ENCODE results near the gene RBBP5.

RBBP5 gene

GRCh38 chr1:205049479-205049878 lies 72.3 kb downstream of the RBBP5 start:
- no peak for TF ChIP-seq CTCF (conservative IDR thresholded peaks at IDR 0.05; ENCODE audit: control insufficient read depth, insufficient read depth, low read depth, low read length)

GRCh38 chr1:205048382-205048781 lies 73.4 kb downstream of the RBBP5 start:
- TF ChIP-seq CTCF (conservative IDR thresholded peaks at IDR 0.05; ENCODE audit: control insufficient read depth, insufficient read depth, low read depth, low read length): no peak
- no peak overlapping the region for H3K4me3 ChIP-seq (ENCODE audit: control insufficient read depth, low read depth, low read length)
- no peak for DNase-seq (ENCODE audit: low read depth)

More at GRCh38 chr1:205049479-205049878, 72.3 kb downstream of the RBBP5 start:
- H3K4me3 ChIP-seq (ENCODE audit: control insufficient read depth, low read depth, low read length): no peak overlapping the region
- no peak for DNase-seq (ENCODE audit: low read depth)

GRCh38 chr1:205047764-205048231 lies 74.0 kb downstream of the RBBP5 start:
- H3K4me3 ChIP-seq (ENCODE audit: control insufficient read depth, low read depth, low read length): no peak overlapping the region
- no peak for TF ChIP-seq CTCF (conservative IDR thresholded peaks at IDR 0.05; ENCODE audit: control insufficient read depth, insufficient read depth, low read depth, low read length)
- DNase-seq (ENCODE audit: low read depth): no peak

GRCh38 chr1:205046870-205047269 lies 74.9 kb downstream of the RBBP5 start:
- no peak overlapping the region for H3K4me3 ChIP-seq (ENCODE audit: control insufficient read depth, low read depth, low read length)
- no peak for DNase-seq (ENCODE audit: low read depth)
- no peak for TF ChIP-seq CTCF (conservative IDR thresholded peaks at IDR 0.05; ENCODE audit: control insufficient read depth, insufficient read depth, low read depth, low read length)

GRCh38 chr1:205045146-205045545 lies 76.6 kb downstream of the RBBP5 start:
- H3K4me3 ChIP-seq (ENCODE audit: control insufficient read depth, low read depth, low read length): no peak overlapping the region
- DNase-seq (ENCODE audit: low read depth): no peak
- TF ChIP-seq CTCF (conservative IDR thresholded peaks at IDR 0.05; ENCODE audit: control insufficient read depth, insufficient read depth, low read depth, low read length): no peak

GRCh38 chr1:205044741-205045140 lies 77.0 kb downstream of the RBBP5 start:
- H3K4me3 ChIP-seq (ENCODE audit: control insufficient read depth, low read depth, low read length): no peak overlapping the region
- no peak for DNase-seq (ENCODE audit: low read depth)
- no peak for TF ChIP-seq CTCF (conservative IDR thresholded peaks at IDR 0.05; ENCODE audit: control insufficient read depth, insufficient read depth, low read depth, low read length)

- DNase-seq (ENCODE audit: low read depth): no peak
- TF ChIP-seq CTCF (conservative IDR thresholded peaks at IDR 0.05; ENCODE audit: control insufficient read depth, insufficient read depth, low read depth, low read length): no peak
- H3K4me3 ChIP-seq (ENCODE audit: control insufficient read depth, low read depth, low read length): no peak overlapping the region
Measured at GRCh38 chr1:205043866-205044265, 77.9 kb downstream of the RBBP5 start.
